HEK293 (cell line): ENCODE results near the gene FSIP1.

Source experiments
- KLF10 ChIP-seq: fragments of 450-650 bp; IDR thresholded peaks from 2 replicates; pipeline ENCODE4 v1.5.1; 2018; ENCODE audit warnings: missing biosample characterization, mild to moderate bottlenecking, missing genetic modification characterization
- YY1 ChIP-seq: fragments of 450-650 bp; formaldehyde crosslinking; IDR thresholded peaks from 2 replicates; pipeline ENCODE4 v1.5.1; 2018; ENCODE audit warnings: missing biosample characterization, missing genetic modification characterization
- ZBTB1 ChIP-seq: fragments of 450-650 bp; formaldehyde crosslinking; IDR thresholded peaks from 2 replicates; pipeline ENCODE4 v1.5.1; 2016; ENCODE audit warnings: missing biosample characterization, missing genetic modification characterization
- ZBTB8A ChIP-seq: fragments of 450-650 bp; formaldehyde crosslinking; IDR thresholded peaks from 2 replicates; pipeline ENCODE4 v1.5.1; 2016; ENCODE audit warnings: missing biosample characterization, missing genetic modification characterization
- ZNF121 ChIP-seq: fragments of 450-650 bp; formaldehyde crosslinking; IDR thresholded peaks from 2 replicates; pipeline ENCODE4 v1.5.1; 2016; ENCODE audit warnings: missing biosample characterization, missing genetic modification characterization
- ZNF274 ChIP-seq, 2 experiments: fragments of 200-500 bp in 1 of 2; fragments of 450-650 bp in 1 of 2; sonication (Bioruptor generic) in 1 of 2; formaldehyde crosslinking in 1 of 2; IDR thresholded peaks; 2 replicates each; pipeline versions ENCODE4 v1.5.1 to v1.6.1; 2014 to 2016; ENCODE audit warnings: borderline replicate concordance in 1 of 2, inconsistent platforms in 1 of 2, low read length in 1 of 2, missing biosample characterization in 1 of 2, missing genetic modification characterization in 1 of 2
- ZNF530 ChIP-seq: fragments of 450-650 bp; formaldehyde crosslinking; IDR thresholded peaks from 2 replicates; pipeline ENCODE4 v1.5.1; 2016; ENCODE audit warnings: low read depth, missing biosample characterization, missing genetic modification characterization
- ZNF670 ChIP-seq: fragments of 450-650 bp; formaldehyde crosslinking; IDR thresholded peaks from 2 replicates; pipeline ENCODE4 v1.5.1; 2016; ENCODE audit warnings: missing biosample characterization, missing genetic modification characterization, low read depth
- TF ChIP-seq, protein P1 (sequence below): fragments of 450-650 bp; formaldehyde crosslinking; IDR thresholded peaks from 2 replicates; pipeline ENCODE4 v1.5.1; 2016; ENCODE audit warnings: missing biosample characterization, missing genetic modification characterization
- TF ChIP-seq, protein P2 (sequence below): fragments of 450-650 bp; formaldehyde crosslinking; IDR thresholded peaks from 2 replicates; pipeline ENCODE4 v1.5.1; 2016; ENCODE audit warnings: missing biosample characterization, missing genetic modification characterization
- TF ChIP-seq, protein P3 (sequence below): fragments of 450-650 bp; formaldehyde crosslinking; IDR thresholded peaks from 2 replicates; pipeline ENCODE4 v1.5.1; 2016; ENCODE audit warnings: missing biosample characterization, missing genetic modification characterization, borderline replicate concordance
- TF ChIP-seq, protein P4 (sequence below): fragments of 450-650 bp; formaldehyde crosslinking; IDR thresholded peaks from 2 replicates; pipeline ENCODE4 v1.5.1; 2016; ENCODE audit warnings: missing biosample characterization, missing genetic modification characterization

DNA sequence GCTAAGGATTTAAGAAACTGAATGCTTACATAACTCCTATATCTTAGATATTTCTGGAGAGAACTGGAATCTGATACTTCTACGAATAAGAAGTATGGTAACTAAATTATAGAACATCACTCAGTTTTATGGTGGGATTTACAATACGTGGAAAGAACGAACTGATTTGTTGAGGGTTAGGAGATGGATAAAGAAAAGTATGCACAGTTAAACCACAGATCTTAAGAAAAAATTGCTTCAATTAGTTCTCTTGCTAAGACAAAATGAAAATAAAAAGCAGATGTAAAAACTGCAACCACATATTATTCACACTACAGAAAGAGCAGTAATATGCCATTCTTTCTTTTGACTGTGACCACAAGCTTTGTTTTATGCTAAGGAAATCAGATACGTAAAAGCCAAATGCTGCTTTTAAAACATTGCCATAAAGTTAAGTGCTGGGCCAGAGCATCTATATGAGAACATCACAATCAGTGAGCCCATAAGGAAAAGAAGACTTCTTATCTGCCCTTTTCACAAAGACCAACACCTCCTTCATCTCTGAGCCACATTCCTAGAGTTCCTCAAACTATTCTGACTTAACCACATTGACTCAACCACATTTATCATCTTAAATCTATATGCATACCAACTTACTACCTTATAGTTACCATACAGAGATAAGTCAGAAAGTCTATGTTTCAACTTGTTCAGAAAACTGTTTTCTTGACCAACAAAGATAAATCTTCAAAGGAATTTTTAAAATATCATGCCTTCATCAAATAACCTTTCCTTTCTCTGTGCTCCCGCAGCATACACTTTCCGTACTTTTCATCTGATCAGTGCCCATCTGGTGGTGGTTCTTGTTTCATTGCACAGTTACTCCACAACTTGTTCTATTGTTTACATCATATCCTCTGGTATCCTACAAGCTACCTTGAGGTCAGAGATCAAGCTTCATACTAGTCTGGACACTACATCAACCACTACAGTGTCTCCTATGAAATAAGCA is 61.7 kb downstream of the FSIP1 start:
- TF ChIP-seq, protein P1, sequence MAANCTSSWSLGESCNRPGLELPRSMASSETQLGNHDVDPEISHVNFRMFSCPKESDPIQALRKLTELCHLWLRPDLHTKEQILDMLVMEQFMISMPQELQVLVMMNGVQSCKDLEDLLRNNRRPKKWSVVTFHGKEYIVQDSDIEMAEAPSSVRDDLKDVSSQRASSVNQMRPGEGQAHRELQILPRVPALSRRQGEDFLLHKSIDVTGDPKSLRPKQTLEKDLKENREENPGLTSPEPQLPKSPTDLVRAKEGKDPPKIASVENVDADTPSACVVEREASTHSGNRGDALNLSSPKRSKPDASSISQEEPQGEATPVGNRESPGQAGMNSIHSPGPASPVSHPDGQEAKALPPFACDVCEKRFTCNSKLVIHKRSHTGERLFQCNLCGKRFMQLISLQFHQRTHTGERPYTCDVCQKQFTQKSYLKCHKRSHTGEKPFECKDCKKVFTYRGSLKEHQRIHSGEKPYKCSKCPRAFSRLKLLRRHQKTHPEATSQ = no peak
- TF ChIP-seq, protein P2, sequence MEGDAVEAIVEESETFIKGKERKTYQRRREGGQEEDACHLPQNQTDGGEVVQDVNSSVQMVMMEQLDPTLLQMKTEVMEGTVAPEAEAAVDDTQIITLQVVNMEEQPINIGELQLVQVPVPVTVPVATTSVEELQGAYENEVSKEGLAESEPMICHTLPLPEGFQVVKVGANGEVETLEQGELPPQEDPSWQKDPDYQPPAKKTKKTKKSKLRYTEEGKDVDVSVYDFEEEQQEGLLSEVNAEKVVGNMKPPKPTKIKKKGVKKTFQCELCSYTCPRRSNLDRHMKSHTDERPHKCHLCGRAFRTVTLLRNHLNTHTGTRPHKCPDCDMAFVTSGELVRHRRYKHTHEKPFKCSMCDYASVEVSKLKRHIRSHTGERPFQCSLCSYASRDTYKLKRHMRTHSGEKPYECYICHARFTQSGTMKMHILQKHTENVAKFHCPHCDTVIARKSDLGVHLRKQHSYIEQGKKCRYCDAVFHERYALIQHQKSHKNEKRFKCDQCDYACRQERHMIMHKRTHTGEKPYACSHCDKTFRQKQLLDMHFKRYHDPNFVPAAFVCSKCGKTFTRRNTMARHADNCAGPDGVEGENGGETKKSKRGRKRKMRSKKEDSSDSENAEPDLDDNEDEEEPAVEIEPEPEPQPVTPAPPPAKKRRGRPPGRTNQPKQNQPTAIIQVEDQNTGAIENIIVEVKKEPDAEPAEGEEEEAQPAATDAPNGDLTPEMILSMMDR (tag by site-specific recombination) = no peak
- TF ChIP-seq ZBTB1 (tag by site-specific recombination) (no peak), YY1 (tag by site-specific recombination) (no peak), ZNF530 (tag by site-specific recombination) (no peak), ZNF670 (tag by site-specific recombination) (no peak), ZBTB8A (no peak), KLF10 (tag by site-specific recombination) (no peak), ZNF121 (no peak), ZNF274 (IDR thresholded peaks at IDR 0.05; ENCODE audit: low read length) (no peak), ZNF274 (tag by site-specific recombination; IDR thresholded peaks at IDR 0.05; ENCODE audit: borderline replicate concordance) (no peak)
- TF ChIP-seq, protein P3, sequence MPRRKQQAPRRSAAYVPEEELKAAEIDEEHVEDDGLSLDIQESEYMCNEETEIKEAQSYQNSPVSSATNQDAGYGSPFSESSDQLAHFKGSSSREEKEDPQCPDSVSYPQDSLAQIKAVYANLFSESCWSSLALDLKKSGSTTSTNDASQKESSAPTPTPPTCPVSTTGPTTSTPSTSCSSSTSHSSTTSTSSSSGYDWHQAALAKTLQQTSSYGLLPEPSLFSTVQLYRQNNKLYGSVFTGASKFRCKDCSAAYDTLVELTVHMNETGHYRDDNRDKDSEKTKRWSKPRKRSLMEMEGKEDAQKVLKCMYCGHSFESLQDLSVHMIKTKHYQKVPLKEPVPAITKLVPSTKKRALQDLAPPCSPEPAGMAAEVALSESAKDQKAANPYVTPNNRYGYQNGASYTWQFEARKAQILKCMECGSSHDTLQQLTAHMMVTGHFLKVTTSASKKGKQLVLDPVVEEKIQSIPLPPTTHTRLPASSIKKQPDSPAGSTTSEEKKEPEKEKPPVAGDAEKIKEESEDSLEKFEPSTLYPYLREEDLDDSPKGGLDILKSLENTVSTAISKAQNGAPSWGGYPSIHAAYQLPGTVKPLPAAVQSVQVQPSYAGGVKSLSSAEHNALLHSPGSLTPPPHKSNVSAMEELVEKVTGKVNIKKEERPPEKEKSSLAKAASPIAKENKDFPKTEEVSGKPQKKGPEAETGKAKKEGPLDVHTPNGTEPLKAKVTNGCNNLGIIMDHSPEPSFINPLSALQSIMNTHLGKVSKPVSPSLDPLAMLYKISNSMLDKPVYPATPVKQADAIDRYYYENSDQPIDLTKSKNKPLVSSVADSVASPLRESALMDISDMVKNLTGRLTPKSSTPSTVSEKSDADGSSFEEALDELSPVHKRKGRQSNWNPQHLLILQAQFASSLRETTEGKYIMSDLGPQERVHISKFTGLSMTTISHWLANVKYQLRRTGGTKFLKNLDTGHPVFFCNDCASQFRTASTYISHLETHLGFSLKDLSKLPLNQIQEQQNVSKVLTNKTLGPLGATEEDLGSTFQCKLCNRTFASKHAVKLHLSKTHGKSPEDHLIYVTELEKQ (tag by site-specific recombination) = no peak
- TF ChIP-seq, protein P4, sequence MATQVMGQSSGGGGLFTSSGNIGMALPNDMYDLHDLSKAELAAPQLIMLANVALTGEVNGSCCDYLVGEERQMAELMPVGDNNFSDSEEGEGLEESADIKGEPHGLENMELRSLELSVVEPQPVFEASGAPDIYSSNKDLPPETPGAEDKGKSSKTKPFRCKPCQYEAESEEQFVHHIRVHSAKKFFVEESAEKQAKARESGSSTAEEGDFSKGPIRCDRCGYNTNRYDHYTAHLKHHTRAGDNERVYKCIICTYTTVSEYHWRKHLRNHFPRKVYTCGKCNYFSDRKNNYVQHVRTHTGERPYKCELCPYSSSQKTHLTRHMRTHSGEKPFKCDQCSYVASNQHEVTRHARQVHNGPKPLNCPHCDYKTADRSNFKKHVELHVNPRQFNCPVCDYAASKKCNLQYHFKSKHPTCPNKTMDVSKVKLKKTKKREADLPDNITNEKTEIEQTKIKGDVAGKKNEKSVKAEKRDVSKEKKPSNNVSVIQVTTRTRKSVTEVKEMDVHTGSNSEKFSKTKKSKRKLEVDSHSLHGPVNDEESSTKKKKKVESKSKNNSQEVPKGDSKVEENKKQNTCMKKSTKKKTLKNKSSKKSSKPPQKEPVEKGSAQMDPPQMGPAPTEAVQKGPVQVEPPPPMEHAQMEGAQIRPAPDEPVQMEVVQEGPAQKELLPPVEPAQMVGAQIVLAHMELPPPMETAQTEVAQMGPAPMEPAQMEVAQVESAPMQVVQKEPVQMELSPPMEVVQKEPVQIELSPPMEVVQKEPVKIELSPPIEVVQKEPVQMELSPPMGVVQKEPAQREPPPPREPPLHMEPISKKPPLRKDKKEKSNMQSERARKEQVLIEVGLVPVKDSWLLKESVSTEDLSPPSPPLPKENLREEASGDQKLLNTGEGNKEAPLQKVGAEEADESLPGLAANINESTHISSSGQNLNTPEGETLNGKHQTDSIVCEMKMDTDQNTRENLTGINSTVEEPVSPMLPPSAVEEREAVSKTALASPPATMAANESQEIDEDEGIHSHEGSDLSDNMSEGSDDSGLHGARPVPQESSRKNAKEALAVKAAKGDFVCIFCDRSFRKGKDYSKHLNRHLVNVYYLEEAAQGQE = no peak
